Activated naive CD8-positive, alpha-beta T cell treated with anti-CD3 and anti-CD28 coated beads for 36 hours (primary cell): ENCODE data around the gene CLCA1. TPM values are rescaled to one million over a fixed set of nuclear protein-coding genes. Genes with fewer than 3 reads are reported as not detected.
"Not testable (repeated sequence)": the region's sequence is repeated elsewhere in the genome, so short reads cannot be mapped to it uniquely, and the experiment has no call there.

ENCODE experiments used
- DNase-seq: peaks from one replicate; pipeline ENCODE4 v3.0.0; 2021
- H3K27ac Mint-ChIP-seq: one replicate; pipeline ENCODE4 v1.8.0; 2022; ENCODE audit warnings: mild to moderate bottlenecking, moderate library complexity, mixed read lengths
- H3K27me3 Mint-ChIP-seq: one replicate; pipeline ENCODE4 v1.8.0; 2022; ENCODE audit warnings: mild to moderate bottlenecking, mixed read lengths
- H3K36me3 Mint-ChIP-seq: one replicate; pipeline ENCODE4 v1.8.0; 2021; ENCODE audit warnings: mild to moderate bottlenecking, mixed read lengths
- H3K4me1 Mint-ChIP-seq: one replicate; pipeline ENCODE4 v1.8.0; 2021; ENCODE audit warnings: mixed read lengths
- H3K4me3 Mint-ChIP-seq: one replicate; pipeline ENCODE4 v1.8.0; 2022; ENCODE audit warnings: mild to moderate bottlenecking, moderate library complexity, mixed read lengths
- H3K9me3 Mint-ChIP-seq: one replicate; pipeline ENCODE4 v1.8.0; 2022; ENCODE audit warnings: mixed read lengths
- total RNA-seq, 2 experiments: library from RNA; stranded (reverse); gene quantifications; one replicate each; pipeline ENCODE4 v1.2.3, GENCODE V29; 2021

CLCA1 gene
- total RNA-seq, 2 experiments from 2014 or later, result not detected

GRCh38 chr1:86477682-86478081, 9.0 kb downstream of the CLCA1 start:
- Mint-ChIP-seq H3K4me1 (no peaks in the 10 kb centered on the region), H3K9me3 (no peaks in the 10 kb centered on the region), H3K27me3 (peaks cover 6% of the 10 kb centered on the region), H3K4me3 (no peak overlapping the region), H3K36me3 (no peaks in the 10 kb centered on the region), H3K27ac (no peak overlapping the region)
- DNase-seq, result no peak

DNA sequence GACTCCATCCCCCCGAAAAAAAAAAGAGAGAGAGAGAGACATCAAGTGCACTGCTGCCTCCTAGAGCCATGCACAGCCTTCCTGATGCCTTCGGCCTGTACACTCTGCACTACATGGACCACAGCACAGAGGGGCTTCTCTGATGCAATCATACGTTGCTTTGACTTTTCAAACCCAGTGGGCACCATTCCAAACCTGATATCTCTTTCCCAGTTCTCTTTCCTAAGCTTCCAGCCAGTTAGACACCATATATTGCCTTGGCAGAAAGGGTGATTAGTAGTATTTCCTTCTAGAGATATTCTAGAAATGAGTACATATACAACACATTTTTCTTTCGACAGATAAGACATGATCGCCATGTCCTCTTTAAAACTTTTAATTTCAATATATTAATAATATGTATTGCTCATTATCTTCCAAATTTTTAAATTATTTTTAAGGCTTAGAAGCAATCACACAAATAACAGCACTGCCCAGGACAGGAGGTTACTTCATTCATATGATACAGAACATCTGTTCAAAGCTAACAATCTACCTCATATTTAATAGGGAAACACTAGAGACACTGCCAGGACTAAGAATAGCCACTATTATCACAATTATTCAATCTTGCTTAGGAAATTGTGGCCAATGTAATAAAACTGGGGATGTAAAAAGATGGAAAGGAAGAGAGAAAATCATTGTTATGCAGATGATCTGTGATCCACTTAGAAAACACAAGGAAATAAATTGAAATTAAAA, 9.9 kb downstream of the CLCA1 start:
- H3K27ac Mint-ChIP-seq, result no peak overlapping the region
- no peaks in the 10 kb centered on the region for H3K4me1 Mint-ChIP-seq
- no peak for DNase-seq
- H3K36me3 Mint-ChIP-seq, result no peaks in the 10 kb centered on the region
- no peak overlapping the region for H3K4me3 Mint-ChIP-seq
- no peaks in the 10 kb centered on the region for H3K9me3 Mint-ChIP-seq
- H3K27me3 Mint-ChIP-seq, result peaks cover under 1% of the 10 kb centered on the region

GRCh38 chr1:86481966-86482365, 13.2 kb downstream of the CLCA1 start:
- Mint-ChIP-seq H3K4me1 (no peaks in the 10 kb centered on the region), H3K27me3 (no peaks in the 10 kb centered on the region), H3K36me3 (no peaks in the 10 kb centered on the region), H3K27ac (no peak overlapping the region), H3K9me3 (no peaks in the 10 kb centered on the region), H3K4me3 (no peak overlapping the region)
- DNase-seq, result no peak

- Mint-ChIP-seq H3K27me3 (no peaks in the 10 kb centered on the region), H3K27ac (no peak overlapping the region), H3K36me3 (no peaks in the 10 kb centered on the region), H3K9me3 (no peaks in the 10 kb centered on the region), H3K4me1 (no peaks in the 10 kb centered on the region), H3K4me3 (no peak overlapping the region)
- no peak for DNase-seq
These were observed 18.5 kb downstream of the CLCA1 start for GRCh38 chr1:86487131-86487810.

- Mint-ChIP-seq H3K27ac (no peak overlapping the region), H3K9me3 (no peaks in the 10 kb centered on the region), H3K4me1 (no peaks in the 10 kb centered on the region), H3K27me3 (no peaks in the 10 kb centered on the region), H3K4me3 (no peak overlapping the region), H3K36me3 (no peaks in the 10 kb centered on the region)
- DNase-seq, result no peak
These were observed 19.0 kb downstream of the CLCA1 start for GRCh38 chr1:86487811-86488141.

DNA sequence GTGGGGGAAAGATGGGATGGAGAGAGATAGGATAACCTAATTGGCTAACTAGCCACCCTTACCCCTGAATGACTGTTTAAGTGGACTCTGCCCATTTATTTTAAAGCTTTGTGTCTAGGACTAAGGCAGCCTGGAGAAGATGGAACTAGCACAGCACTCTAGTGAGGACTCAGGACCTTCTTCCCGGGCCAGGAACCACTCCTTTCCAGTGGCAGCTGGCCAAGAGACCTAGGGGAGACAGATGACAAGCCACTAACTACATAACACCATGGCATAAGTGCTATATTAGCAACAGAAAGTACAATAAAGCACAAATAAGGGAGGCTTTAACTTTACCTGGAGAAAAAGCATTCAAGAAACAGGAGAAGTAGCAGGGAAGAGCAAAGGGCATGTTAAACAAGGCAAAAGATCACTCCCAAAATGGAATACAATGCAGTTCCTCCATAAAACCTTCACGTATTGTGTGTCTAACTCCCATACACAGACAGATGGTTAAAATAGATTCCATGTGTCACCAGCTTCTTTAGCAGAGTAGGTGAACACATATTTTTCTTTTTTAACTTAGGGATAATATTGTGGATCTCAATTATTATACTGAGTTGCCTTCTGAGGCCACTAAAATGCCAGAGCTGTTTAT, 20.6 kb downstream of the CLCA1 start:
- H3K4me1 Mint-ChIP-seq, result no peaks in the 10 kb centered on the region

DNA sequence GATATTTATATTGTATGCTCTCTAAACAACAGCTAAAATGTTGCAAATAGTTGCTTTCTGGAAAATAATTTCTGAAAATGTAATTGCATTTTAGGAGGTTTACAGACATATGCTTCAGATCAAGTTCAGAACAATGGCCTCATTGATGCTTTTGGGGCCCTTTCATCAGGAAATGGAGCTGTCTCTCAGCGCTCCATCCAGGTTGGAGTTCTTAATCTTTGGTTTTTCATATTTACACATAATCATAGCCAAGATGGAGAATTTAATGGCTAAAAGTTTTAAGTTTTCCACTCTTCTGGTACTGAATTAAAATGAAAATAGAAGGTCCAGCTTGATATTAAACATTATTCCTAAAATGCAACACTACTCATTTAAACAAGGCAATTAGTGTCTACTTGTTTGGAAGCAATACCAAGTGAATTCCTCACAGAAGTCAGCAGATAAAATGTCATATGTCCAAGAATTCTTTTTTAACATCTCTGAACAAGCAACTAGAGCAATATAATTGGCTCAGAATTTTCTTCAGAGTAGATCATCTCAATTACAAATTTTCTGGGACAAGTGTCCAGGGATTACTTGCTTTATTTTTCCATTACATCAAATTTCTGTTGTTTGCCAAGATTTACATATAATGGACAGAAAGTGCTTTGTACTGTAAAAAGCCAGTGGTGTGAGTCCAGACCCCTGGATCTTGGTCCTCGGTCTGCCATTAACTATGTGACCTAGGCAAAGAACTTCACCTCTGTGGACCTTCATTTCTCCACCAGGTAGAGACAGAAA, 22.6 kb downstream of the CLCA1 start:
- H3K36me3 Mint-ChIP-seq, result no peaks in the 10 kb centered on the region
- no peaks in the 10 kb centered on the region for H3K4me1 Mint-ChIP-seq
- H3K27ac Mint-ChIP-seq, result no peak overlapping the region
- no peaks in the 10 kb centered on the region for H3K9me3 Mint-ChIP-seq
- H3K27me3 Mint-ChIP-seq, result peaks cover 4% of the 10 kb centered on the region
- H3K4me3 Mint-ChIP-seq, result no peak overlapping the region
- no peak for DNase-seq

More for the DNA sequence above, 20.6 kb downstream of the CLCA1 start:
- no peak for DNase-seq
- Mint-ChIP-seq H3K9me3 (no peaks in the 10 kb centered on the region), H3K4me3 (no peak overlapping the region), H3K27me3 (no peaks in the 10 kb centered on the region), H3K36me3 (no peaks in the 10 kb centered on the region), H3K27ac (no peak overlapping the region)

DNA sequence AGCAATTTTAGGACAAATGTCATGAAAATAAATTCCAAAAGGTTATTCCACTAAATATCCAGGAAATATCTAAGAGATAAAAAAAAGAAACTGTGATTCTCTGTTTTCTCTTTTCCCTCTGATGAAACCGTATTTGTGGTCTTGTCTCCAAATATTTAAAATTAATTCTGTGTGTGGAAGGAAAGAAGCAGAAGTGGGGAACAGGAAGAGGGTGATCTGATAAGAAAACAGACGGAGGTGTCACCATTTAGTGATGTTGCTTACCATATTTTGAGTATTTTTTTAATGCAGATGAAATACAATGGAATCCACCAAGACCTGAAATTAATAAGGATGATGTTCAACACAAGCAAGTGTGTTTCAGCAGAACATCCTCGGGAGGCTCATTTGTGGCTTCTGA, 29.6 kb downstream of the CLCA1 start:
- Mint-ChIP-seq H3K9me3 (no peaks in the 10 kb centered on the region), H3K27me3 (peaks cover 19% of the 10 kb centered on the region), H3K36me3 (no peaks in the 10 kb centered on the region), H3K4me1 (peaks cover 13% of the 10 kb centered on the region), H3K27ac (no peak overlapping the region), H3K4me3 (no peak overlapping the region)
- no peak for DNase-seq

- DNase-seq, result no peak
- H3K36me3 Mint-ChIP-seq, result no peaks in the 10 kb centered on the region
- no peak overlapping the region for H3K4me3 Mint-ChIP-seq
- no peaks in the 10 kb centered on the region for H3K9me3 Mint-ChIP-seq
- no peak overlapping the region for H3K27ac Mint-ChIP-seq
- peaks cover 24% of the 10 kb centered on the region for H3K27me3 Mint-ChIP-seq
- peaks cover 16% of the 10 kb centered on the region for H3K4me1 Mint-ChIP-seq
These were observed 31.4 kb downstream of the CLCA1 start for GRCh38 chr1:86499987-86500593.

DNA sequence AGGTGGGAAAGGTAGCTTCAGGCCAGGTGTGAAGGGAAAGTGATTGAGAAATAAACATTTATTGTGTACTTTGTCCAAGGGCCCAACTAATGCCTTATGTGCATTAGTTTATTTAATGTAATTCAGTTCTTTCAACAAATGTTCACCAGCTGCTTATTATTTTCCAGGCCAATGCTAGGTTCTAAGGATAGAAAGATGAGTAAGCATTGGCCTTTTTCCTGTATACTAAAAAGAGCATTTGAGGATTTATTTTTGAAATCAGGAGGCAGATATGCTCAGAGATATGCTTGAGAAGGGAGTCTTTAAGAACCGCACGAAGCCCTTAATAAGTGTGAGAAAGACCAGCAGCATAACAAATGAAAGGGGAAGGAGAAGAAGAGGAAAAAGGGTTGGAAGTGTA, 32.0 kb downstream of the CLCA1 start:
- Mint-ChIP-seq H3K36me3 (no peaks in the 10 kb centered on the region), H3K27ac (no peak overlapping the region), H3K4me3 (no peak overlapping the region), H3K4me1 (peaks cover 16% of the 10 kb centered on the region), H3K9me3 (no peaks in the 10 kb centered on the region), H3K27me3 (peaks cover 24% of the 10 kb centered on the region)
- no peak for DNase-seq

GRCh38 chr1:86502125-86502646, 33.5 kb downstream of the CLCA1 start:
- H3K36me3 Mint-ChIP-seq, H3K9me3 Mint-ChIP-seq: not testable (repeated sequence)
- peaks cover 16% of the 10 kb centered on the region for H3K4me1 Mint-ChIP-seq
- H3K4me3 Mint-ChIP-seq, result peak overlapping the region; percentile 85
- H3K27me3 Mint-ChIP-seq, result peaks cover 19% of the 10 kb centered on the region
- peak overlapping the region; percentile 61 for H3K27ac Mint-ChIP-seq
- peak; percentile 38 for DNase-seq

- no peak for DNase-seq
- no peaks in the 10 kb centered on the region for H3K9me3 Mint-ChIP-seq
- H3K27ac Mint-ChIP-seq, result peak overlapping the region; percentile 61
- no peaks in the 10 kb centered on the region for H3K36me3 Mint-ChIP-seq
- H3K27me3 Mint-ChIP-seq, result peaks cover 16% of the 10 kb centered on the region
- H3K4me3 Mint-ChIP-seq, result peak overlapping the region; percentile 85
- peaks cover 16% of the 10 kb centered on the region for H3K4me1 Mint-ChIP-seq
These were observed 34.1 kb downstream of the CLCA1 start for GRCh38 chr1:86502721-86503405.

DNA sequence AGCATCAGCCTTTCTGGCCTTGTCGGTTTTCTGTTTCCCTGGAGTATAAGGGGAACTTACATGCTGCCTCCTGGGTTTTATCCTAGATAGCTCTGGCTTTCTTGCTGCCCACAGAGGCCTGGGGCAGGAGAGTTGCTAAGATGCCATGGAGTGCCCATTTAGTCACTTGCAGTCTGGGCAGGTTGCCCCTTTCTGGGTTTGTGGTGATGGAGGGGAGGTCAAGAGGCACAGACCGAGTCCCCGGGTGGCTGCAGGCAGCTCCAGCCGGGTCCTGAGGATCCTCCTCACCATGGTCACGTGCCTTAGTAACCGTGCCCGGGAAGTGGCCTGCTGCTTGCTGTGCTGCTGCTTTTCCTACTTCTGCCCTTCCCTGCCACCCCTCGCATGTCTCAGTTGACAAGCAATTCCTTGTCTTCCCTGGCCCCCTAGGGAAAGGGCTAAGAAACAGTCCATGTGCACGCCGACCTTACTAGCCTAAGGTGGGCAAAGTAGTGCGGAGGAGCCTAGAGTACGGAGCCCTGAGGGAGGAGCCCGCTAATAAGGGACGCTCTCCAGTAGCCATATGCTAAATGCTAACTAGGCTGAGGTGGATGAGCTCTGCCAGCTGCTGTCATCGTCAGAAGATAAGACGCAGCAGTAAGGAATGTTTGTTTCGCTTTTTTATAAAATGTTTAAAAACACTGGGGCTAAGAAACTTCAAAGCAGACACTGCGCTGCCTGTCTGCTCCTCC, 34.8 kb downstream of the CLCA1 start:
- Mint-ChIP-seq H3K4me3 (peak overlapping the region; percentile 85), H3K36me3 (no peaks in the 10 kb centered on the region), H3K27ac (no peak overlapping the region), H3K4me1 (peaks cover 16% of the 10 kb centered on the region), H3K9me3 (no peaks in the 10 kb centered on the region), H3K27me3 (peaks cover 14% of the 10 kb centered on the region)
- DNase-seq, result no peak

GRCh38 chr1:86504137-86504479, 35.4 kb downstream of the CLCA1 start:
- H3K4me1 Mint-ChIP-seq, result peaks cover 16% of the 10 kb centered on the region
- peak overlapping the region; percentile 85 for H3K4me3 Mint-ChIP-seq
- no peak for DNase-seq
- no peaks in the 10 kb centered on the region for H3K36me3 Mint-ChIP-seq
- H3K27ac Mint-ChIP-seq, result no peak overlapping the region
- peaks cover 14% of the 10 kb centered on the region for H3K27me3 Mint-ChIP-seq
- no peaks in the 10 kb centered on the region for H3K9me3 Mint-ChIP-seq
